GM13976 (cell line): Measurements from ENCODE around the gene IGF2R.

Experiments
- DNase-seq: peaks from one replicate; pipeline ENCODE4 v3.0.0; 2012; ENCODE audit warnings: low spot score
- CTCF ChIP-seq: IDR thresholded peaks from 2 replicates; pipeline ENCODE4 v1.5.1; 2012; ENCODE audit warnings: borderline replicate concordance, mild to moderate bottlenecking; ENCODE audit not compliant: insufficient read depth; ENCODE audit errors: extremely low read depth, missing control alignments, control extremely low read depth
- in situ Hi-C: fragments of 300-500 bp; cut with MboI; formaldehyde crosslinking; loops from one replicate; pipeline ENCODE4 v1.12.0; 2022; ENCODE audit warnings: low sequenced_read_pairs, mixed read lengths, inconsistent platforms; ENCODE audit not compliant: unreplicated experiment

The IGF2R gene

GRCh38 chr6:159973951-159974350, 5.1 kb downstream of the IGF2R start:
- no peak for DNase-seq
- no peak for TF ChIP-seq CTCF
- in situ Hi-C loops = no loop called here

GRCh38 chr6:159974932-159975331, 6.0 kb downstream of the IGF2R start:
- TF ChIP-seq CTCF = no peak
- in situ Hi-C loops = no loop called here

GRCh38 chr6:159976686-159977254, 7.9 kb downstream of the IGF2R start:
- no peak for DNase-seq
- TF ChIP-seq CTCF = no peak
- in situ Hi-C loops = no loop called here

More at GRCh38 chr6:159974932-159975331, 6.0 kb downstream of the IGF2R start:
- no peak for DNase-seq

GRCh38 chr6:159977255-159977903, 8.5 kb downstream of the IGF2R start:
- DNase-seq = no peak
- TF ChIP-seq CTCF = no peak
- in situ Hi-C loops = no loop called here

GRCh38 chr6:159977904-159978268, 9.0 kb downstream of the IGF2R start:
- no peak for TF ChIP-seq CTCF
- no peak for DNase-seq
- in situ Hi-C loops = no loop called here

- no peak for TF ChIP-seq CTCF
- DNase-seq = peak; percentile 56
- in situ Hi-C loops = no loop called here
Observed at GRCh38 chr6:159978291-159979135, 9.6 kb downstream of the IGF2R start.
